ENCODE measurements around the gene RNASEH1.

Gene RNASEH1, protein sequence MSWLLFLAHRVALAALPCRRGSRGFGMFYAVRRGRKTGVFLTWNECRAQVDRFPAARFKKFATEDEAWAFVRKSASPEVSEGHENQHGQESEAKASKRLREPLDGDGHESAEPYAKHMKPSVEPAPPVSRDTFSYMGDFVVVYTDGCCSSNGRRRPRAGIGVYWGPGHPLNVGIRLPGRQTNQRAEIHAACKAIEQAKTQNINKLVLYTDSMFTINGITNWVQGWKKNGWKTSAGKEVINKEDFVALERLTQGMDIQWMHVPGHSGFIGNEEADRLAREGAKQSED

DNA sequence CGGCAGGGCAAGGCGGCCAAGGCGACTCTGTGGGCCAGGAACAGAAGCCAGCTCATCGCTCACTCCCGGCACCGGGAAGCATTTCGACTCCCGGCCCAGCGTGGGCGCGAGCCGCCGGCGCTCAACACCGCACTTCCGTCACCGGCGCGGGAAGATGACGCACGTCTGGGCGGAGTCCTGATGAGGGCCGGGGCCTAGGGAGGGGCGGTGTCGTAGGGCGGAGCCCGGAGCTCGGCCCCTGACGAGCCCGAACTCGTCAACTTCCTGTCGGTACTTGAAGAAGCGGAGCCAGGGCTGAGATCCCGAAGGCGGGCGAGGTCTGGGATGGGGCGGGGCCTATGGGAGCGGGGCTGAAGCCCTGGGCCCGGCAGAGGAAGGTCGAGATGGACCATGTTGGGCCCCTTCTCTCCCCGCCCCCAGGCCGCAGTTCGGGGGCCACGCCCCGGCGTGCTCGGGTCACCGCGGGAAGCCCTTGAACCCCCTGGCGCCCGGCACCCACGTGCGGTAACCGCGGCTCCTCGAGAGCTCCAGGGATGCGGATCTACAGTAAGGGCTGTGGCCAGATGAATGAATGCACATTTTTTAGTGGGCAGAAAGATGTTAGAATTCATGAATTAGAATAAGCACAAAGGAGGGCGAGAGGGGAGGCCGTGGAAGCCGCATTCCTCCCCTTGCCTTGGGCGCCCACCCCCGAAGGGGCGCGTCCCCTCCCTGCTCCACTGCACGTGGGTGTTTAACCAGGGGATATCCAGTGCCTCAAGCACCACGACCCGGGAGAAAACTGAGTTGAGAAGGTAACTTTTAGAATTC is at the start of gene RNASEH1:
RNASEH1 (minus strand) TSS at position 129 of the 810 bp plus-strand sequence; CDS start at position 56, 73 bp downstream.
- peak; percentile 96 for DNase-seq (ENCODE audit: low read depth)

DNA sequence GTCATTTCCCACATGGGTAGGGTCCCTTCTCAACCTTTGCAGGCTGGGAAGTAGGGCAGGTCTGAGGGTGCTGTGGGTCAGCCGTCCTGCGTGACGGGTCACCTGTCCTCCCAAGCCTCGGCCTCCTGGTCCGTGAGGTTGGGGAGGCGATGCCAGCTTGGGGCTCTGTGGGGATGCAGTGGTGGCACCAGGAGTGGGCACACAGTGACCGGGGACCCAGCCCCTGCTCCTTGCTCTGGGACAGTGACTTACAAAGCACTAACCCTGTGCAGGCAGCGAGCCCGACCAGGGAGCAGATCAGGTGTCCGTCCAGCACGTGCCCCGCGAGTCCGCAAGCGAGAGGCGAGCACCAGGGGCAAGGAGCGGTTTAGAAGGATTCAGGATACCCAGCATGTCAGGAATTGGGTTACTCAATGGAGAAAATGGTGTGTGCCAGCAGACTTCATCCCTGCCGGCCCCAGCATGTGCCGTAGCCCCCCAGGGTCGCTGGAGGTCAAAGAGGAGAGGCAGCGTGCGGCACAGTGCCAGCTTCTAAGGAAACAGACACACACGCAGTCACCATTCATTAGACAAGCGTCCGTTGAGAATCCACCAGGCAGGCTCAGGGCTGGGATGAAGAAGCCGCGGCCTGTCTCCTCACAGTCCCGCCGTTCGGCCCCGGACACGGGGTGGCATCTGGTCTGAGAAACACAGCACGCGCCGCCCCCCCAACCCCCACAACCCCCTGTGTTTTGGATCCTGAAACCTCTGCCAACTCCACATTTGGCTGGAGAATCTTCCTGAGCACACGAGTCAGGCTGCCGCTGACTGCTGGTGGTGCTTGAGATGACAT is 48.5 kb upstream of the RNASEH1 start:
- DNase-seq (ENCODE audit: low read depth): no peak

DNA sequence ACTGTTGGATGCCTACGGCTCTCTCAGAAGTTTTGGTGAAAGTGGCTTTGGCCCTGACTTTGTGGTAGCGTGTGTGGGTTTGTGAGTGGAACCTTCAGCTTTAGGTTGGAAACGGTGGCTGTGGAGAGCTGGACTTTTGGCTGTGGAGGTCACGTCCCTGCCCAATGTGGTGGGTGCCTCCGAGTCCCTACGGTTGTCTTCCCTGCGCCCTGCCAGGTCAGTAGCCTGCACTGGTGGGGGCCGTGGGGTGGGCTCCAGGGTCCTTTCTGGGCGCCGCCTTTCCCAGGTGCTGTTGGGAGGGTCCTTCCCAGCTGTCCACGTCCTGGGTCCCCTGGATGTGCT is 47.9 kb upstream of the RNASEH1 start:
- no peak for DNase-seq (ENCODE audit: low read depth)

DNA sequence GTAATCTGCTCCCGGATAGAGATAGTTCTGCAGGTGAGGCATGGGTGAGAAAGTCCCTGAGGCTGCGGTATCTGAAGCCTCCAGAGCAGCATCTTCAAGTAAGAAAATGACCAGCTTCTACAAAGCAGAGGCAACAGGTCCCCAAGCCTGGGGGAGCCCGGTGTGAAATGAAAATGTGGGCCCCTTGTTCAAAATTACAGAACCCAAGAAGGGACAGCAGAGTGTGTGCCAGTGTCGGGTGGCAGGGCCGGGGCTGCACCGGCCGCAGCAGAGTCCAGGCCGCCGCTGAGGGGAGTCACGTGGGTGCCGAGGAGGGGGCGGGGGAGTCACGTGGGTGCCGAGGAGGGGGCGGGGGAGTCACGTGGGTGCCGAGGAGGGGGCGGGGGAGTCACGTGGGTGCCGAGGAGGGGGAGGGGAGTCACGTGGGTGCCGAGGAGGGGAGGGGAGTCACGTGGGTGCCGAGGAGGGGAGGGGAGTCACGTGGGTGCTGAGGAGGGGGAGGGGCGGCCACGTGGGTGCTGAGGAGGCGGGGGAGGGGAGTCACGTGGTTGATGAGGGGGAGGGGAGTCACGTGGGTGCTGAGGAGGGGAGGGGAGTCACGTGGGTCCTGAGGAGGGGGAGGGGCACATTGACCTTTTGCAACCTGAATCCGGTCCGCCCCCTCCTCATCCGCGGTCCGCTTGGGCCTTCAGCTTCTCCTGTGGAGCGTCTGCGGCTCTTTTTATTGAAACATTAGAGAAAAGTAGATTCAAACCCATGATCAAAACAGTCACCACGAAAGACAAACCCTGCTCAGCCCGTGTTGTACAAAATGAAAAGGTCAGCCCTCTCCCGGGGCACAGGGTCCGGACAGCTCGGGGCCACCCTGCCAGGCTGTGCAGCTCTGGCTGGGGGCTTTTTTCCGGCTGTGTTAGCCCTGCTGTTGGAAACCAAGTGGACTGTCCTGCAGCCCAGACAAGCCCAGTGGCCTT is 47.1 kb upstream of the RNASEH1 start:
- DNase-seq (ENCODE audit: low read depth): peak; percentile 3

DNA sequence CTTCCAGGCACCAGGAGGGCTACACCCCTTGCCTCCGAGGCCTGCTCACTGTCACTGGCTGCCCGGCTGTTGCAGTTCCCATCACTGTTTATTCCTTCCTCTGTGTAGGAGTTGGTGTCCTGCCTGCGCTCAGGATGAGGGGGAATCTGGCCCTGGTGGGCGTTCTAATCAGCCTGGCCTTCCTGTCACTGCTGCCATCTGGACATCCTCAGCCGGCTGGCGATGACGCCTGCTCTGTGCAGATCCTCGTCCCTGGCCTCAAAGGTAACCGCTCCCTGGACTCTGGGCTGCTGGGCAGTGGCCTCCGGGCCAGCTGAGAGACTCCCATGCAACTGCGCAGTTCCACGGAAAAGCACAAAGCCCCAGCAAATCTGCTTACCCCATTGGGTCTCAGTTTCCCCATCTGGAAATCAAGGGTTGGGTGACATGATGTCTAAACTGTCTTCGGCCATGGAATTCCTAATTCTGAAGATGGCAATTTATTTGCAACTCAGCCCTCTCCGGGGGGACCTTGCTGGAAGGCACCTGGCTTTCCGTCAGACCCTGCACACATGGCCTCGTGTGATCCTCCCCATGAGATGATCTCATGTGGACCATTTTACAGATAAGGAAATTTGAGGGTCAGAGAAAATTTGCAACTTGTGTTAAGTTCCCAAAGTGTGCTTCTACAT is 46.2 kb upstream of the RNASEH1 start:
- no peak for DNase-seq (ENCODE audit: low read depth)

DNA sequence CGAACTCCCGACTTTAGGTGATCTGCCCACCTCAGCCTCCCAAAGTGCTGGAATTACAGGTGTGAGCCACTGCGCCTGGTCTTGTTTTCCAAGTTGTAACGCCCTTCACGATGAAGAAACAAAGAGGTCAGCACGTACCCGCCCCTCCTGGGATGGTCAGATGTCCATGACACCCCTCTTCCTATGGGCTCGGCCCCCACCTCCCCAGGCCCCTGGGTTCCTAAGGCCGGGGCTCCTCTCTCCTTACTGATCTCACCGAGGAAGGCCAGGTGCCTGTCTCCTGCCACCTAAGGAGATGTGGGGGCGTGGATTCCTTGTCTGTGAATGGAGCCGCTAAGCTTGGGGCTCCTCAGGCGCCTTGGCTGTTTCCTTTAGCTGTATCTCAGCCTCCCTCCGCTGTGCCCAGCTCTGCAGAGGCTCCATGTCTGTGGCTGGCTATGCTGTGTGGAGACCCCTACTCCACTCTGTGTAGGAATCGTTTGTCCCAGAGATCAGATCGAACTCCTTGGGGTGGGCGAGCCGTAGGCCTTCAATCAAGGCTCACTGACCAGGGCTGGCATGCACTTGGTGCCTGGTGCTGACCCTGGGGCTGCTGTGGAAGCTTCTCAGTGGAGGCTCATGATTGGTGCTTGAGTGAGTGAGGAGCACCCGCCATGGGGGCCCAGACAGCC is 45.5 kb upstream of the RNASEH1 start:
- DNase-seq (ENCODE audit: low read depth): no peak

DNA sequence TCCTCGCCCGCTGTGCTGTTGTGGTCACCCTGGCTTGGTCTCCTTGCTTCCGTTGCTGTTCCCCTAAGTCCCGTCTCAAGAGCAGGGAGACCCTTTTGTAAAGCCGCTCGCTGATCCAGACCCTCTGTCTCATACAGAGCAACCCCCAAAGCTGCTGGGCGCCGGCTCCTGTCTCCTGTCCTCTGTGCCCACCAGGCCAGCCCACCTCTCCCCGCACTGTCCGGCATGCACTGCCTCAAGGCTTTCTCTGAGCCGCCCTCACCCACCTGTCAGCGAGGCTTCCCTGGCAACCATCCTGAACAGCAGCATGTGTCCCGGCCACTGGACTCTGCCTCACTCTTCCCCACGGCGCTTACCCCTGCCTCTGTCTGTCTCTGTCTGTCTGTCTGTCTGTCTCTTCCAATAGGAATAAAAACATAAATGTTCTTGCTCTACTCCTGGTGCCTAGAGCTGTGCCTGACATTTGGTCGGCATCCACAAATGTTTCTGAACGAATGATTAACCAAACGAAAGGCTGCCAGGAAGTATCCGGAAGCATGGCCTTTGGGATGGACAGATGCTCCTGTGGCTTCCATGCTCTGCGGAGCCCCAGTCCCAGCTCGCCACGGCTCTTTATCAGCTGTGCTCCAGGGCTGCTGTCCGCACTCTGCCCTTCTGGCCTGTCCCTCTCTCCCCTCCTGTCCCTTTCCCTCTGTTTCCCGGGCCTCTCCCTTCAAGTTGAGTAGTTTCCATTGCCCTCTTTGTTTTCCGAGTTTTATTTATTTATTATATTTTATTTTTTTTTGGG is 44.6 kb upstream of the RNASEH1 start:
- DNase-seq (ENCODE audit: low read depth): no peak

DNA sequence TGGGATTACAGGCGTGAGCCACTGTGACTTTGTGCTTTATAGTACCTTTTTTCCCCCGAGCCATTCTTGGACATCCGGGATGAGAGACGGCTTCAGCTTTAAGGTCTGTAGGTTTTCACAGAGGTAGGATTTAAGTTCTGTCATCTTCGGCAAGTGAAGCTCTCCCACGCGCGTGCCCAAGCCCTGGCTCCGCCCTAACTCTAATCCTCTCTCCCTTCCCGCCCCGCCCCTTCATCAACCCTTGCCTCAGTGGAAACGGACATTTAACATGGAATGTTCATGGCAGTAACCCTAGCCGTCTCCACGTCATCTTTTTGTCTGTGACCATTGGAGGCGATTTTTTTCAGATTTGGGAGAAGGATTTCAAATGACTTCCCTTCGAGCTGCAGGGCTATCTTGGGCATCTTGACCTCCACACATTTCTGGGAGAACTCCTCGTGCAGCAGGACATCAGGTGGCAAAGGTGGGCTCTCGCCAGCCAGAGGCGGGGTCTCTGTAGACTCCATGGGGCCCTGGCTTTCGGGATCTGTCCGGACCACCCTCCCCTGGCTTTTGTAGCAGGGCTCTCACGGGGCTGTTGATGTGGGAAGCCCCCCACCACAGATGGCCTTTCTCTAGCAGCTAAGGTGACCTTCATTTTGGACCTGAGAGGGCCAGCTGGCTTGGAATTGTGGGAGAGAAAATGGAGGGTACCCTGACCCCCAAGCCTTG is 43.6 kb upstream of the RNASEH1 start:
- DNase-seq (ENCODE audit: low read depth): no peak

DNA sequence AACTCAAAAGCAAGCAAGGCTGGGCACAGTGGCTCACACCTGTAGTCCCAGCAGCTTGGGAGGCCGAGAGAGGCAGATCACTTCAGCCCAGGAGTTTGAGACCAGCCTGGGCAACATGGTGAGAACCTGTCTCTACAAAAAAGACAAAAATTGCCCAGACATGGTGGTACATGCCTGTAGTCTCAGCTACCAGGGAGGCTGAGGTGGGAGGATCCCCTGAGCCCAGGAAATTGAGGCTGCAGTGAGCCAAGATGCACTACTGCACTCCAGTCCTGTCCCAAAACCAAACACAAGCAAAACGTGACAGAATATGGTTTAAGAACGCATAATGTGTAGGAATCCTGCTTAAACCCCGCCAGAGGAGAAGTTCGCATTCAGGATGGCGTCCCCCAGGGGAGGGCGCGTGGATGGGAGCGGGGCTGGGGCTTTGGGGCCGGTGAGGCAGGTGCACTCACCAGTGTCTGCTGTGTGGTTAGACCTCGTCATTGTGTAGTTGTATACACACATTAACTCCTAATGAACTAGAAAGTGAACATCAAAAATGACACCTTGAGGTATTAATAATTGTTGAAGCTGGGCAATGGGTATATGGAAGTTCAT is 42.2 kb upstream of the RNASEH1 start:
- DNase-seq (ENCODE audit: low read depth): no peak

DNA sequence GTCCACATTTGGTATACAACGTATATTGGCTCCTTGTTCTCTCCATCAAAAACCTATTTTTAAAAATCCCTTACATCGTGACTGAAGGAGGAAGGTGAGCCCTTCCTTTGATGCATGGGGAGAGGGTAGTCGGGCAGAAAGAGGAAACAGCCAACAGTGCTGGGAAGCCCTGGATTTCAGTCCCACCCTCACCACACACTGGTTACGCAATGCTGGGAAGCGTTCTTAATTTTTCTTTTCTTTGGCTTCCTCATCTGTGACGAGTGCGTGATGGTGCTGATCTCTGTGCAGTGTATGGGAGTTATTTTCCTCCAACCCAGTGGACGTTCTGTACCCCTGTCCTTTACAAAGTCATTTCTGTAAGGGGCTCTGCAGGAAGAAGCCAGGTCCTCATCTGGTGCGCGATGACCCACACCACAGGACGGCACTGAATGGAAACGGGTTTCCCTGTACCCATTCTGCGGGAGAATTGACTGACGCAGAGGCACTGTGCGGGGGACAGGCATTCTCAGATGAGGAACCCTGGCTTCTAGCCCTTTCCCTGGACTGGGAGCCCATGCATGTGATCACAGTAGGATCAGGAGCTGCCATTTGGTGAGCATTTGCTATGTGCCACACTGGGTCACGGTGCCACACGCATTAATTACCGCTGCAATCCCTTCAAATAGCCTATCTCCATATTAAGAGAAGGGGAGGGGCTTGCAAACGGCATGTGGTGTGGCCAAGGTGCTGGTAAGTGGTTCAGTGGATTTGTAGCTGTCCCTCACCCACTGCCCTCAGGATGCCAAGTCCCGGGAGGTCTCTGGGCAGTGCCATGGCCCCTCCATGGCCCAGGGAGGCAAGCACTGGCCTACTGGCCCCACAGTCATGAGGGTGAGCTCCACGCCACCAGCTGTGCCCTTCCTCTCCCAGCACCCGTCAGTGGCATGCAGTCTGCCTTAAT is 41.0 kb upstream of the RNASEH1 start:
- no peak for DNase-seq (ENCODE audit: low read depth)

DNA sequence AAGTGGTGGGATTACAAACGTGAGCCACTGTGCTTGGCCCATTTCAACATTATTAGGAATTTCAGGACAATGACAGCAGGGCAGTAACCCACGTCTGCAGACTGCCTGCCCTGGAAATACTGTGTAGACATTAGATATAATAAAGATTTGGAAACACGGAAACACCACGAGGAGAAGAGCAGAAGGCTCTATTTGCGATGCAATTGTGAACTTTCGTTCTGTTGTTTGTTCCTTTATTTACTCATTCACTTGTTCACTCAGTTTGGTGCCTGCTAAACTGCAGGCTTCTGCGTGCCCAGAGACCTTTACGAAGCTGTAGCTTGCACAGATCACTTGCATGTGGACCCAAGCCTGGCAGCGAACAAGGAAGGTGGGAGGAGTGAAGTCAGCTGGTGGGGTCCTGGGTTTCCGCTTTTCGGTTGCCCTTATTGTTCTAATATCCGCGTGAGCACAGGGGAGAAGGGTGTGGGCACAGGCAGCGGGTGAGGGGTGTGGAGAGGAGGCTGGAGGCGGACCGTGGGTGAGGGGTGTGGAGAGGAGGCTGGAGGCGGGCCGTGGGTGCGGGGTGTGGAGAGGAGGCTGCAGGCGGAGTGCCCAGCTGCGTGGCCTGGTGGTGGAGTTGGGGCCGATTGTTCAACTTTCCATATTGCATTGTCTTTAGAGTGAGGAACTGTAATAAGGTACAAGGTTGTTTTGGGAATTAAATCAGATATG is 40.2 kb upstream of the RNASEH1 start:
- no peak for DNase-seq (ENCODE audit: low read depth)

DNA sequence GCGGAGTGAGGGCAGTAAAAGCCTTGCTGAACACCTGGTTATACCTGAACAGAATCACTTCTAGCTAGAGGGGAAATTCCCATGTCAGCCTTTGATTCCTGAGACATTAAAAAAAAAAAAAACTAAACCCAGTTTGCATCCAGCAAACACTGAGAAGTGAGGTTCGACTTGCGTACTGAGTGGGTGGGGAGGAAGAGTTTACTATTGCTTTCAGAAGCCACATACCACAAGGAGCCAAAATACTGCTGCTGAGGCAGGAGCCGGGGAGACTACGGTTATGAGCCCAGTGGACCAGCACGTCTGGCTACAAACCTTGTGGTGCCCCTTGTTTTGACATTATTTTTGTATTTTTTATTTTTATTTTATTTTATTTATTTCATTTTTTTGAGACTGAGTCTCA is 39.4 kb upstream of the RNASEH1 start:
- DNase-seq (ENCODE audit: low read depth): no peak

DNA sequence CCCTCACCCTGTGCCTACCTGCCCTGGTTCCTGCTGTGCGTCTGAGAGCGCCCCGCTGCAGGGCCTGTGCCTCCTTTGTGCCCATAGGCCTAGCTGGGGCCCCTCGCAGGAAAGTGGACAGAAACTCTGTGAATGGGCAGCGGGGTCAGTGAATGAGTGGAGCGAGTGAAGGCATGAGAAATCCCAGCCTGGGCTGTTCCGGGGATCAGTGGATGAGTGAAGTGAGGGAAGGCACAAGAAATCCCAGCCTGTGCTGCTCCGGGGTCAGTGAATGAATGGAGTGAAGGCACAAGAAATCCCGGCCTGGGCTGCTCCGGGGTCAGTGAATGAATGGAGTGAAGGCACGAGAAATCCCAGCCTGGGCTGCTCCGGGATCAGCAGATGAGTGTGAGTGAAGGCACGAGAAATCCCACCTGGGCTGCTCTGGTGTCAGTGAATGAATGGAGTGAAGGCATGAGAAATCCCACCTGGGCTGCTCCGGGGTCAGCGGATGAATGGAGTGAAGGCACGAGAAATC is 38.8 kb upstream of the RNASEH1 start:
- no peak for DNase-seq (ENCODE audit: low read depth)

DNA sequence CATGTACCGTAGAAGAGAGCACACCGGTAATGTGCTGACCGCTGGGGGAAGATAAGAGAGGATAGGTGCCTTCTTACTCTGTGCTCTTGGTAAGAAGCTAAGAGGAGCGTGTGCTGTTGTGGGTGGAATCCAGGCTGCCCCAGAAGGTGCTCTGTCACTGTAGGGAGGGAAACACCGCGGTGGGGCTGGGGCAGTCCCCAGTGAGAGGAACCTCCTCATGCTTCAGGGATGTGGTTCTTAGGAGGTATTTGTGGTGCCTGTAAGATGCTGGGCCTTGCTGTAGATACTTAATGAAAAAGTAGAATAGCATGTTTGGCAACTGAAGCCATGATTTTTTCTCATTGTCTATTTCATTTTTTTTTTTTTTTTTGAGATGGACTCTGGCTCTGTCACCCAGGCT is 37.9 kb upstream of the RNASEH1 start:
- no peak for DNase-seq (ENCODE audit: low read depth)

DNA sequence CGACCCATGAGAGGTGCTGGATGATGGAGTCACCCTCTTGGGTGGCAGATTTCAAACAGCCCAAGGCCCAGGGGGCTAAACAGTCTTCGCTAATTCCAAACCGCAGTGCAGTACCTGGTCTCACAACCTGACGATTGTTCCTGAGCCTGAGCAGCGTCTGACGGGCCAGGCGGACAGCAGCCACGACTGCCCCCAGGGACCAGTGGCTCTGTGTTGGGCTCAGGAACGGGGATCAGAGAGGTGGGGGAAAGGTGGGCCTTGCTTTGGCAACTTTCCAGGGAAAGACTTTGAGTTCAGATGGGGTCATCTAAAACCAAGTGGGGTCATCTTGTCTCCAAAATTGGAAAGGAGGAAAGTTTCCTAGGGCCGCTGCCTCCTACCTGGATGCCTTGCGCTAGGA is 37.3 kb upstream of the RNASEH1 start:
- DNase-seq (ENCODE audit: low read depth): no peak

DNA sequence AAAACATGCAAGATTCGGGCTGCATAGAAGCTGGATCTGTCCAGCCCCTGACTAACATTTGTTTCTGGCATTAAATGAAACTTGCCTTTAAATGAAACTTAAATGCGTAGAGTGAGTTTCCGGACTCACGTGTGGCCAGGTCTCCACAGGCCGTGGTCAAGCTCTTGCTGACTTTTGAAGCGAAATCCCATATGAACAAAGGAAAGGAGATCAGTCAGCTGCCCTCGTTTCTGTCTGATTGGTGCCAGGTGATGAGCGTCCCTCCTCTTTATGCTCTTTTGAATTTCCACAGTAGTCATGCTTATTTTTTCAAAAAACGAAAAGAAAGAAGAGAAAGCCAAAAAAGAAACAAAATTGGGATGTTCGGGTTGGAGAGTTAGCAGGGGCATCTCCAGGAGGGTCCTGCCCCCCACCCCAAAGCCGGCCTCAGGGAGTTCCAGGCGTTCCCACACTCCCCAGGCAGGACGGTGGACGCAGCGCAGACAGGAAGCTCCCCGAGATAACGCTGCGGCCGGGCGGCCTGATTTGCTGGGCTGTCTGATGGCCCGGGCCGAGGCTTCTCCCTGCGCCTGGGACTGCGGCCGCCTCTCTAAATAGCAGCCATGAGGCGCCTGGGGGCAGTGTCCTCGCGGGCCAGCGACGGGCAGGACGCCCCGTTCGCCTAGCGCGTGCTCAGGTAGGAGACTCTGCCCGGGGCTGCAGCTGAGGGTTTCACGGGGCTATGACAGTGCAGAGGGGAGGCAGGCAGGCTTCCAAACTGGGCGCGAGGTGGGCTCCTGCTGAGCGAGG is 36.6 kb upstream of the RNASEH1 start, which contains the start of gene COLEC11:
COLEC11 (plus strand) TSS at position 620 of the 789 bp plus-strand sequence. CDS start 9,229 bp downstream, outside the sequence.
- no peak for DNase-seq (ENCODE audit: low read depth)
